ENCODE measurements around the gene TSBP1. TPM values are rescaled to one million over a fixed set of nuclear protein-coding genes. Genes with fewer than 3 reads are reported as not detected.

The TSBP1 gene
- total and polyA plus RNA-seq, 2 experiments from 2014 or later: not detected

GRCh38 chr6:32327103-32327502, 44.6 kb downstream of the TSBP1 start:
- Histone ChIP-seq H3K27ac (no peak overlapping the region), H3K4me1 (ENCODE audit: insufficient read depth) (no peaks in the 10 kb centered on the region), H3K4me2 (no peak overlapping the region), H3K4me3 (no peak overlapping the region), H3K9me2 (replicated peaks; ENCODE audit: insufficient read depth) (no peaks in the 10 kb centered on the region), H3K36me3 (replicated peaks; ENCODE audit: insufficient read depth, low read depth) (no peaks in the 10 kb centered on the region), H3K27me3 (no peaks in the 10 kb centered on the region), H3K79me2 (no peaks in the 10 kb centered on the region), H2AFZ (no peak overlapping the region), H3K9me3 (ENCODE audit: low read depth) (no peaks in the 10 kb centered on the region), H4K20me1 (ENCODE audit: insufficient read depth, poor library complexity, severe bottlenecking) (no peaks in the 10 kb centered on the region)
- 100% methylated on average over 3 of the region's 3 CpGs for WGBS (ENCODE audit: low lambda C conversion rate, missing lambda C conversion rate)
- DNase-seq (ENCODE audit: low spot score): no peak
- TF ChIP-seq EZH2phosphoT487 (IDR thresholded peaks at IDR 0.05; ENCODE audit: low read depth, severe bottlenecking, unreplicated experiment) (no peak), CTCF (IDR thresholded peaks at IDR 0.05; ENCODE audit: poor library complexity) (no peak), EZH2 (IDR thresholded peaks at IDR 0.05; ENCODE audit: borderline replicate concordance) (no peak)

DNA sequence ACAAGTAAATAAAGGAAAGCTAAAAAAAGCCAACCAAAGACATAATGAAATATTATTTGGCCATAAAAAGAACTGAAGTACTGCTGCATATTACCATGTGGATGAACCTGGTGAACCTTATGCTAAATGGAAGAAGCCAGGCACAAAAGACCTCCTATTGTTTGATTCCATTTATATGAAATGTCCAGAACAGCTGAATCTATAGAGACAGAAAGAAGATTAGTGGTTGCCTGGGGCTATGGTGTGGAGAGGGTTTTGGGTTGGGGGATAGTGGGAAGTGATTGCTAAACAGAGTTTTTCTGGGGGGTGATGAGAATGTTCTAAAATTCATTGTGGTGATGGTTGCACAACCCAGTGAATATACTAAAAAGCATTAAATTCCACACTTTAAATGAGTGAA, 53.2 kb downstream of the TSBP1 start:
- no peaks in the 10 kb centered on the region for H3K27me3 ChIP-seq
- no peaks in the 10 kb centered on the region for H3K79me2 ChIP-seq
- H3K4me2 ChIP-seq: no peak overlapping the region
- no peaks in the 10 kb centered on the region for H4K20me1 ChIP-seq (ENCODE audit: insufficient read depth, poor library complexity, severe bottlenecking)
- TF ChIP-seq EZH2 (IDR thresholded peaks at IDR 0.05; ENCODE audit: borderline replicate concordance) (no peak), CTCF (IDR thresholded peaks at IDR 0.05; ENCODE audit: poor library complexity) (no peak), EZH2phosphoT487 (IDR thresholded peaks at IDR 0.05; ENCODE audit: low read depth, severe bottlenecking, unreplicated experiment) (no peak)
- no peaks in the 10 kb centered on the region for H3K9me3 ChIP-seq (ENCODE audit: low read depth)
- H3K36me3 ChIP-seq (replicated peaks; ENCODE audit: insufficient read depth, low read depth): no peaks in the 10 kb centered on the region
- H2AFZ ChIP-seq: no peak overlapping the region
- no peak overlapping the region for H3K4me3 ChIP-seq
- no peaks in the 10 kb centered on the region for H3K4me1 ChIP-seq (ENCODE audit: insufficient read depth)
- H3K27ac ChIP-seq: no peak overlapping the region
- H3K9me2 ChIP-seq (replicated peaks; ENCODE audit: insufficient read depth): no peaks in the 10 kb centered on the region
- DNase-seq (ENCODE audit: low spot score): no peak

GRCh38 chr6:32317541-32317940, 54.2 kb downstream of the TSBP1 start:
- no peaks in the 10 kb centered on the region for H3K9me2 ChIP-seq (replicated peaks; ENCODE audit: insufficient read depth)
- no peak for DNase-seq (ENCODE audit: low spot score)
- no peak overlapping the region for H2AFZ ChIP-seq
- no peak for TF ChIP-seq EZH2 (IDR thresholded peaks at IDR 0.05; ENCODE audit: borderline replicate concordance)
- TF ChIP-seq CTCF (IDR thresholded peaks at IDR 0.05; ENCODE audit: poor library complexity): no peak
- no peak for TF ChIP-seq EZH2phosphoT487 (IDR thresholded peaks at IDR 0.05; ENCODE audit: low read depth, severe bottlenecking, unreplicated experiment)
- H3K27me3 ChIP-seq: no peaks in the 10 kb centered on the region
- H3K9me3 ChIP-seq (ENCODE audit: low read depth): no peaks in the 10 kb centered on the region
- no peaks in the 10 kb centered on the region for H3K4me1 ChIP-seq (ENCODE audit: insufficient read depth)
- no peak overlapping the region for H3K4me2 ChIP-seq
- H4K20me1 ChIP-seq (ENCODE audit: insufficient read depth, poor library complexity, severe bottlenecking): no peaks in the 10 kb centered on the region
- no peak overlapping the region for H3K27ac ChIP-seq
- no peaks in the 10 kb centered on the region for H3K36me3 ChIP-seq (replicated peaks; ENCODE audit: insufficient read depth, low read depth)
- H3K4me3 ChIP-seq: no peak overlapping the region
- no peaks in the 10 kb centered on the region for H3K79me2 ChIP-seq
- 77% methylated on average over 5 of the region's 5 CpGs for WGBS (ENCODE audit: low lambda C conversion rate, missing lambda C conversion rate)

- H3K4me2 ChIP-seq: no peak overlapping the region
- H3K36me3 ChIP-seq (replicated peaks; ENCODE audit: insufficient read depth, low read depth): no peaks in the 10 kb centered on the region
- no peaks in the 10 kb centered on the region for H3K79me2 ChIP-seq
- H3K27me3 ChIP-seq: no peaks in the 10 kb centered on the region
- no peaks in the 10 kb centered on the region for H3K9me3 ChIP-seq (ENCODE audit: low read depth)
- no peaks in the 10 kb centered on the region for H4K20me1 ChIP-seq (ENCODE audit: insufficient read depth, poor library complexity, severe bottlenecking)
- TF ChIP-seq EZH2phosphoT487 (IDR thresholded peaks at IDR 0.05; ENCODE audit: low read depth, severe bottlenecking, unreplicated experiment): no peak
- no peaks in the 10 kb centered on the region for H3K4me1 ChIP-seq (ENCODE audit: insufficient read depth)
- no peak overlapping the region for H3K4me3 ChIP-seq
- no peaks in the 10 kb centered on the region for H3K9me2 ChIP-seq (replicated peaks; ENCODE audit: insufficient read depth)
- DNase-seq (ENCODE audit: low spot score): no peak
- 81% methylated on average over 1 of the region's 1 CpG for WGBS (ENCODE audit: low lambda C conversion rate, missing lambda C conversion rate)
- H3K27ac ChIP-seq: no peak overlapping the region
- no peak overlapping the region for H2AFZ ChIP-seq
Measured at GRCh38 chr6:32313964-32314363, 57.7 kb downstream of the TSBP1 start.
